DND-41 (cell line): ENCODE results near the gene CDR2L.

Source experiments
- CTCF ChIP-seq: IDR thresholded peaks from 2 replicates; pipeline ENCODE4 v1.5.1; 2012; ENCODE audit warnings: borderline replicate concordance, low read length, moderate library complexity, mild to moderate bottlenecking; ENCODE audit not compliant: poor library complexity, severe bottlenecking; ENCODE audit errors: extremely low read depth
- EZH2 ChIP-seq: IDR thresholded peaks from 3 replicates; pipeline ENCODE4 v1.6.1; 2012; ENCODE audit warnings: borderline replicate concordance, low read depth, mild to moderate bottlenecking, moderate library complexity, low read length, inconsistent platforms; ENCODE audit not compliant: severe bottlenecking

DNA sequence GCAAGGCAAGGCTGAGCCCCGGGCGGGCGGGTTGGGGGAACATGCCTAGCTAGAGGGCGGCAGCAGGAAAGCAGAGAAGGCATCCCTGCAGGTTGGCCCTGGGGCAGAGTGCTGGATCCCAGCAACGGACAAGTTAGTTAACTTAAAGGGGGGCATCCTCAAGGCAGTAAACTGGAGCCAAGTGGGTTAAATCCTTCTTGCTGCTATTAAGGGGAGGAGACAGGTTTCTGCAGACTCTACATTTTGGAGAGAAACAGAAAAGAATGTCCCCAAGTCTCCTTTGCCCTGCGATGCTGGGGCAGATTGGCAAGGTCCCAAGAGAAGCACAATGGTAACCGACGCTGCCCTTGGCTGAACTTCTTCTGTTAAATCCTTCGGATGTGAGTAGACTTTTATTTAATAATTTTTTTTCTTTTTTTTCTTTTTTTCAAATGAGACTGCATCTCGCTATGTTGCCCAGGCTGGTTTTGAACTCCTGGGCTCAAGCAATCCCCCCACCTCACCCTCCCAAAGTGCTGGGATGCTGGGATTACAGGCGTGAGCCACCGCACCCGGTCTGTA is 45.4 kb downstream of the CDR2L start:
- no peak for TF ChIP-seq CTCF
- TF ChIP-seq EZH2, result no peak
